Heart left ventricle (tissue), 13 donors: ENCODE measurements around the gene MAPK12.

ENCODE experiments used
- CTCF ChIP-seq, 12 donors: fragments of 200-600 bp; sonication (generic) in 4 of 12; IDR thresholded peaks; one replicate each; pipeline versions ENCODE4 v1.5.0 to v1.8.0; 2018 to 2022; ENCODE audit warnings: antibody characterized with exemption in 12 of 12, mild to moderate bottlenecking in 5 of 12
- POLR2A ChIP-seq, 2 donors: fragments of 450-650 bp; IDR thresholded peaks; one replicate each; pipeline ENCODE4 v1.6.1; 2017; ENCODE audit warnings: antibody characterized with exemption in 2 of 2, mild to moderate bottlenecking in 2 of 2, moderate library complexity in 2 of 2
- donor health status: ischemic (EF 13 %, LVEDD 7.1; RV severe dilation, severe dysfunction).
- donor health status: DM: no; HTN: yes; CAD: no.
- donor health status: DM: no; HTN: no; CAD: no.
- donor health status: ischemic (EF 25% LVEDD 6.9; RV normal size, moderate dysfunction).
- donor health status: ischemic (EF 25% LVEDD 5.7; RV mildly dilated, moderate dysfunction).
- donor health status: ischemic (EF 35%, LVEDD 5.7; RV mildly dilated, moderate dysfunction).
- donor health status: nonischemic (EF 11% LVEDD 7.7; RV severe dilation, severe dysfunction).
- donor health status: DM: yes; HTN: yes; CAD: no.
- donor health status: PGD.
- donor health status: ischemic (EF 29% LVEDD 5.4; RV normal size, mild dysfunction).
- donor health status: nonischemic (EF 23%, LVEDD 6.1; RV moderate dilation, normal function).

GRCh38 chr22:50310949-50311444 lies 49.5 kb upstream of the MAPK12 start:
- TF ChIP-seq POLR2A (IDR thresholded peaks at IDR 0.05): no peak
- no peak for TF ChIP-seq CTCF (IDR thresholded peaks at IDR 0.05)
